T47D (cell line): ENCODE results near the gene SMAGP.

ENCODE experiments used
- DNase-seq, 2 experiments: peaks; one replicate each; pipeline versions ENCODE4 v3.0.0 to v3.0.0-alpha.2; 2011 to 2012; ENCODE audit warnings: low read depth in 1 of 2, low spot score in 1 of 2
- JUND ChIP-seq: IDR thresholded peaks from 2 replicates; pipeline ENCODE4 v1.6.1; 2012; ENCODE audit warnings: low read depth
- in situ Hi-C: cut with HindIII; loops from 2 replicates; pipeline ENCODE4 v1.10.0; 2016; ENCODE audit warnings: low sequenced_read_pairs, low pct_unique_long_range_greater_than_20kb

The SMAGP gene

GRCh38 chr12:51195841-51196240, 74.4 kb downstream of the SMAGP start:
- DNase-seq = no peak
- in situ Hi-C loops = no loop called here
- no peak for TF ChIP-seq JUND
